K562 (cell line): ENCODE results near the gene CRTC3. TPM values are rescaled to one million over a fixed set of nuclear protein-coding genes. Genes with fewer than 3 reads are reported as not detected.

ENCODE experiments used
- CHD7 ChIP-seq: fragments of 200-600 bp; sonication (generic); IDR thresholded peaks from one replicate; pipeline ENCODE4 v1.6.1; 2012; ENCODE audit warnings: mild to moderate bottlenecking, low read depth, low read length, inconsistent platforms
- FOSL1 ChIP-seq: fragments of 200-800 bp; sonication (Bioruptor generic); conservative IDR thresholded peaks from 2 replicates; pipeline ENCODE4 v1.6.1; 2016; ENCODE audit warnings: missing genetic modification characterization, missing compliant biosample characterization
- FUS ChIP-seq: fragments of 200-400 bp; formaldehyde crosslinking; optimal IDR thresholded peaks from 2 replicates; pipeline ENCODE3; 2017; ENCODE audit warnings: low read depth, low read length
- IRF2 ChIP-seq: sonication (generic); formaldehyde crosslinking; IDR thresholded peaks from 2 replicates; pipeline ENCODE4 v1.8.1; 2022; ENCODE audit warnings: mild to moderate bottlenecking, missing genetic modification reagents
- L3MBTL2 ChIP-seq: fragments of 450-650 bp; IDR thresholded peaks from 2 replicates; pipeline ENCODE4 v1.6.1; 2016; ENCODE audit warnings: mild to moderate bottlenecking, moderate library complexity
- PPARD ChIP-seq: fragments of 250-450 bp; sonication (Bioruptor Pico); IDR thresholded peaks from 2 replicates; pipeline ENCODE4 v1.8.0; 2022; ENCODE audit warnings: inconsistent platforms, mild to moderate bottlenecking, moderate library complexity
- RFX1 ChIP-seq: fragments of 450-650 bp; IDR thresholded peaks from 2 replicates; pipeline ENCODE4 v1.6.1; 2016; ENCODE audit warnings: mild to moderate bottlenecking, moderate library complexity
- TEAD1 ChIP-seq, 2 experiments: fragments of 450-650 bp in 1 of 2; sonication (generic) in 1 of 2; formaldehyde crosslinking; IDR thresholded peaks; 2 replicates each; pipeline versions ENCODE4 v1.4.0 to v1.8.0; 2020 to 2022; ENCODE audit warnings: mild to moderate bottlenecking in 2 of 2, missing genetic modification reagents in 1 of 2
- ZC3H8 ChIP-seq: fragments of 450-650 bp; IDR thresholded peaks from 2 replicates; pipeline ENCODE4 v1.6.1; 2017
- ZNF41 ChIP-seq: fragments of 250-450 bp; sonication (Bioruptor Pico); conservative IDR thresholded peaks from 2 replicates; pipeline ENCODE4 v1.4.0; 2020; ENCODE audit warnings: mild to moderate bottlenecking
- ZNF592 ChIP-seq: fragments of 450-650 bp; IDR thresholded peaks from 2 replicates; pipeline ENCODE4 v1.6.1; 2017; ENCODE audit warnings: antibody characterized with exemption, mild to moderate bottlenecking
- polyA plus RNA-seq, 8 experiments: library from polyadenylated mRNA; depleted of rRNA in 4 of 8; stranded (reverse) in 5 of 8; unstranded in 3 of 8; fragments of >200 nt; fragmentation: Nextera tagmentation in 2 of 8; fragmentation: Illumina TruSeq in 1 of 8; extraction: Ambion mirVana in 2 of 8; extraction: Trizol in 1 of 8; gene quantifications; 2 replicates each; pipeline versions ENCODE4 v1.2.1 to v1.2.3, GENCODE V29; 2011 to 2014; ENCODE audit warnings: inconsistent platforms in 1 of 8, missing spikeins in 1 of 8
- total RNA-seq, 7 experiments: library from RNA; depleted of rRNA in 6 of 7; stranded (reverse); fragments of >200 nt in 6 of 7; fragmentation: Illumina TruSeq in 2 of 7; extraction: Trizol in 2 of 7; gene quantifications; 2 replicates each; pipeline versions ENCODE4 v1.2.1 to v1.2.3, GENCODE V29; 2011 to 2021; ENCODE audit warnings: low replicate concordance in 1 of 7

Gene CRTC3
- total and polyA plus RNA-seq, 9 of the 15 experiments (the other 6 are each of a cell fraction or from before 2014, with no cell fraction given), result 1.2 to 19.0 (median 11.6) TPM

DNA sequence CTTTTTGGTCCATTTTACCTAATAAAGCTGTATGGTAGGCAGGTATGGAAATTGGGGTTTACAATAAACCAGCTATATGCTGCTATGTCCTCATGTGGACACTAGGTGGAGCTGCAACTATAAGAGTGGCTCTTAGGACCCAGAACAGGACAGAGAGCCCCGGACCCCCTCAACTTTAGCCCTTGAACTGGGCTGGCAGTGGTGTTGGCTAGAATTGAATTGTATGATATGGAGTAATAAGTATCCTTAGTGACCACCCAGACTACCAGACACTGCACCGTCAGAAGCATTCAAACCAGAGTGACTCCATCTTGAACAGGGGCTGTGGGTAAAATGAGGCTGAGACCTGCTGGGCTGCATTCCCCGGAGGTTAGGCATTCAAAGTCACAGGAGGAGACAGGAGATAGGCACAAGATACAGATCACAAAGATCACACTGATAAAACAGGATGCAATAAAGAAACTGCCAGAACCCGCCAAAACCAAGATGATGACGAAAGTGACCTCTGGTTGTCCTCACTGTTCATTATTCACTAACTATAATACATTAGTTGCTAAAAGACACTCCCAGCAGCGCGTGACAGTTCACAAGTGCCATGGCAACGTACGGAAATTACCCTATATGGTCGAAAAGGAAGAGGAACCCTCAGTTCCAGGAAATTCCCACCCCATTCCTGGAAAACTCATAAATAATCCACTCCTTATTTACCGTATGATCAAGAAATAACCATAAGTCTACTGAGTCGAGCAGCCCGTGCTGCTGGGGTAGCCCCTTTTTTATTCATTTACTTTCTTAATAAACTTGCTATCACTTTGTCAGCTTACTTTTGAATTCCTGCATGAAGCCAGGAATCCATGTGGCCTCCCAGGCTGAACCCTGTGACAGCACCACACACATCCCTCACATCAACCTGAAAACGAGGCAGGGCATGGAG lies 118.7 kb downstream of the CRTC3 start (continued):
- TF ChIP-seq TEAD1 (CRISPR knock-in tag; IDR thresholded peaks at IDR 0.05) (peak; percentile 31 to 100; a peak in 3 of 4 replicates), IRF2 (CRISPR knock-in tag) (no peak), FUS (no peak), ZC3H8 (no peak; the same call in 1 of the 2 replicates), ZNF41 (CRISPR knock-in tag) (peak; percentile 100), RFX1 (peak; percentile 97), L3MBTL2 (peak; percentile 72; the same call in 1 of the 2 replicates), FOSL1 (tag) (peak; percentile 90), ZNF592 (peak; percentile 100), CHD7 (no peak), PPARD (CRISPR knock-in tag) (peak; percentile 98)
